GM12865 (cell line): ENCODE measurements around the gene DTX1.
"Not testable (repeated sequence)": the region's sequence is repeated elsewhere in the genome, so short reads cannot be mapped to it uniquely, and the experiment has no call there.

Experiments
- DNase-seq: peaks from one replicate; pipeline ENCODE4 v3.0.0; 2010; ENCODE audit warnings: low read depth
- H3K4me3 ChIP-seq: 2 replicates; pipeline ENCODE4 v1.5.1; 2011; ENCODE audit warnings: mild to moderate bottlenecking, low read depth, low read length, control low read depth
- TF ChIP-seq, protein P1 (sequence below): IDR thresholded peaks from 2 replicates; pipeline ENCODE4 v1.5.1; 2011; ENCODE audit warnings: low read length, control low read depth, low read depth, inconsistent platforms; ENCODE audit not compliant: insufficient read depth; ENCODE audit errors: missing control alignments

Gene DTX1

DNA sequence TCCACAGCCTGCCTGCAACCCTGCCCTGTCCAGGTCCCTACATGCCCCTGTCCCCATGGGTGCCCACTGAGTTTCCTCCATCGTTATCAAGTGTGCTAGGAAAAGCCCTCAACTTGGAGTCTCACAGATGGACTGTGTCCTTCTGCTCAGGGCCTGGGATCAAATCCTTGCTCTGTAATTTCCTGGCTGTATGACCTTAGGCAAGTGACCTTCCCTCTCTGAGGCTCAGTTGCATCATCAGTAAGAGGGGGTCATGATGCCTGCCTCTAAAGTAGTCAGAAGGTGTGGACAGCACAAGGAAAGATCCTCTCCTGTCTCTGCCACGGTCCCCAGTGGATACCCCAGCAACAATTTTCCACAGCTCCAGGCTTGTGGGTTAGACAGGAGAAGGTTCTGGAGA is 56.9 kb downstream of the DTX1 start:
- H3K4me3 ChIP-seq, result no peak overlapping the region
- DNase-seq, result no peak
- TF ChIP-seq, protein P1, sequence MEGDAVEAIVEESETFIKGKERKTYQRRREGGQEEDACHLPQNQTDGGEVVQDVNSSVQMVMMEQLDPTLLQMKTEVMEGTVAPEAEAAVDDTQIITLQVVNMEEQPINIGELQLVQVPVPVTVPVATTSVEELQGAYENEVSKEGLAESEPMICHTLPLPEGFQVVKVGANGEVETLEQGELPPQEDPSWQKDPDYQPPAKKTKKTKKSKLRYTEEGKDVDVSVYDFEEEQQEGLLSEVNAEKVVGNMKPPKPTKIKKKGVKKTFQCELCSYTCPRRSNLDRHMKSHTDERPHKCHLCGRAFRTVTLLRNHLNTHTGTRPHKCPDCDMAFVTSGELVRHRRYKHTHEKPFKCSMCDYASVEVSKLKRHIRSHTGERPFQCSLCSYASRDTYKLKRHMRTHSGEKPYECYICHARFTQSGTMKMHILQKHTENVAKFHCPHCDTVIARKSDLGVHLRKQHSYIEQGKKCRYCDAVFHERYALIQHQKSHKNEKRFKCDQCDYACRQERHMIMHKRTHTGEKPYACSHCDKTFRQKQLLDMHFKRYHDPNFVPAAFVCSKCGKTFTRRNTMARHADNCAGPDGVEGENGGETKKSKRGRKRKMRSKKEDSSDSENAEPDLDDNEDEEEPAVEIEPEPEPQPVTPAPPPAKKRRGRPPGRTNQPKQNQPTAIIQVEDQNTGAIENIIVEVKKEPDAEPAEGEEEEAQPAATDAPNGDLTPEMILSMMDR, result no peak

DNA sequence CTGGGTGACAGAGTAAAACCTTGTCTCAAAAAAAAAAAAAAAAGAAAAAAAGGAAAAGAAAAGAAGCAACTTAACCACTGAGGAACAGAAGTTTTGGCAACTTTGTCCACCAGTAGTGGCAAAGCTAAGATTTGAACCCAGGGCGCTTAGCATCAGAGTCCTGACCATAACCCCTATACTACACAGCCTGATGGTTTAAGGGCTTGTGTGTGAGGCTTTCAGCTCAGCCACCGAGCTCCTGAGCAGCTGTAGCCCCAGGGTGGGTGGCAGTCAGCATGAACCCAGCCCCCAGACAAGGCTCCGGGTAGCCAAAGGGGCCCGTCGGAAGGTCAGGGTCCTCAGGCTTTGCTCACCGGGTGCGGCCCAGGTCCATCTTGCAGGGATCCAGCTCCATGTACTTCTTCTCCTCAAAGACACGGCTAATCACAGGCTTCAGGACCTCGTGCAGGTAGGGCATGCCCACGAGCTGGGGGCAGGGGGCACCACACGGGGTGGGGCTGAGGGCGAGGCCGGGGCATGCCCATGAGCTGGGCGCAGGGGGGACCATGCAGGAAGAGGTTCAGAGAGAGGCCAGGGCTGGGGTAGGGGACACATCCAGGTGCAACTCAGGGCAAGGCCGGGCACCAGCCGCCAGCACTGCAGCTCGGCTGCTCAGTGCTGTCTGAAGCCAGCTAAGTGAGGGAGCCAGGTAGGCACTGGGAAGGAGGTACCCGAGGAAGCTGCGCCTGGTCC is 58.1 kb downstream of the DTX1 start:
- no peak for DNase-seq
- no peak overlapping the region for H3K4me3 ChIP-seq
- TF ChIP-seq, protein P1, result no peak

DNA sequence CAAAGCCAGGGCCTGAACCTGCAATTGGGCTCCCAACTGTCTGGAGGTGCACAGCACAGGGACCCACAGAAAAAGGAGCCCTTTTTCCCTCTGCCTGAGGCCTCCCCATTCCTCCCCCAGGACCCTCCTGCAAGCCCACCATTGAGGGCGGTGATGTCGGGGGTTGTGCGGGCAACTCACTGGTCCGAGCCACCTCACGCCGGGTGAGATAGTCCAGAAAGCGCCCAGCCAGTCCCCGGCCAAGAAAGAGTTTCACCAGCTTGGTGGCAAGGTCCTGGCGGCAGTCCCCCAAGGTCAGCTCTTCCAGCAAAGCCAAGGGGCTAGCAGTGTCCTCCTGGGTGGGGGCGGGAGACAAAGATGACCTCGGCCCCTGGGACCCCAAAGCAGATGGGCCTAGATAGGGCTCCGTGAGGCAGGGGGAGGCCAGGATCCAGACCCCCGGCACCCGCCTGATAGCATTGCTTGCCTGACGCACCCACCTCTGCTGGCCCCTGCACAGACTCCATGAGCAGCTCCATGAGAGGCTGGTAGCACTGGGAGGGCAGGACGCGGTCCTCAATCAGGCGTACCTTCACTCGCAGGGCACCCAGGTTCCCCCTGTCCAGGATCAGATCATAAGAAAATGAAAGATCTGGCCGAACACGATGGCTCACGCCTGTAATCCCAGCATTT is 59.1 kb downstream of the DTX1 start:
- TF ChIP-seq, protein P1, result no peak
- no peak for DNase-seq
- no peak overlapping the region for H3K4me3 ChIP-seq

DNA sequence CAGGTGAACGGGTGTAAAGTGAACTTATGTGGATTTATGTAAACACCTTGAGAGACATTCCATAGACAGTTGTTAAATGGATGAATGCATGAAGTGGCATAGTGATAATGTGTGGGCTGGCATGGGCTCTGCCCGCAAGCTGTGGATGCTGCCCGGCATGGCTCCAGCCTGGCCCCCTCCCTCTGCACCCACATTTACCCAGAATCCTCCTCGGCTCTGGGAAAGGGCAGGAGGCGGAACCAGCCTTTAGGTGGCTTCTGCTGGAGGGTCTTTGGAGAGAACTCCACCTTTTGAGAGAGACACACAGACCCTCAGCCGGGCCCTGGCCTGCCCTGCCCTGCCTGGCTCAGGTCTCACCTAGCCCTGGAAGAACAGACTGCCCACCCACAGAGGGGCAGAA is 60.3 kb downstream of the DTX1 start:
- no peak overlapping the region for H3K4me3 ChIP-seq
- DNase-seq, result no peak
- TF ChIP-seq, protein P1, result no peak

DNA sequence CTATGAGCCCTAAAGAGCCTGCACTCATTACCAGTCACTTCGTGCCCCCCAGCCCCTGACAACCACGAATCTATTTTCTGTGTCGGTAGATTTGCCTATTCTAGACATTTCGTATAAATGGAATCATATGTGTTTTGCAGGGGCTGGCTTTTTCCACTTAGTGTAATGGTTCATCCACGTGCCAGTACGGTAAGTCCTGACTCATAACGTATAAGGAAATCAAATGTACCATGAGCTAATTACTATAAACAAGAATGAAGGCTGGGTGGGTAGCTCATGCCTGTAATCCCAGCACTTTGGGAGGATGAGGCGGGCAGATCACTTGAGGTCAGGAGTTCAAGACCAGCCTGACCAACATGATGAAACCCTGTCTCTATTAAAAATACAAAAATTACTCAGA is 61.2 kb downstream of the DTX1 start:
- not testable (repeated sequence) for DNase-seq, H3K4me3 ChIP-seq

DNA sequence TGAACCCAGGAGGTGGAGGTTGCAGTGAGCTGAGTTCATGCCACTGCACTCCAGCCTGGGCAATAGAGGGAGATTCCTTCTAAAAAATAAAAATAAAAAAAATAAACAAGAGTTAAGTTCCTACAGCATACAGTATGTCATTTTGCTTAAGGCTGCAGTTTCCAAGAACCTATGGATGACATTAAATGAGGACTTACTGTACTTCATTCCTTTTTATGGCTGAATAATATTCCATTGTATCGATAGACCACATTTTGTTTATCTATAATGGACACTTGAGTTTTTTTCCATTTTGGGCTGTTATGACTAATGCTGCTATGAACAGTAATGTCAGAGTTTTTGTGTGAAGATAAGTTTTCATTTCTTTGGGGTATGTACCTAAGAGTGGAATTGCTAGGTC is 61.6 kb downstream of the DTX1 start:
- H3K4me3 ChIP-seq, result no peak overlapping the region
- no peak for DNase-seq
- TF ChIP-seq, protein P1, result no peak

DNA sequence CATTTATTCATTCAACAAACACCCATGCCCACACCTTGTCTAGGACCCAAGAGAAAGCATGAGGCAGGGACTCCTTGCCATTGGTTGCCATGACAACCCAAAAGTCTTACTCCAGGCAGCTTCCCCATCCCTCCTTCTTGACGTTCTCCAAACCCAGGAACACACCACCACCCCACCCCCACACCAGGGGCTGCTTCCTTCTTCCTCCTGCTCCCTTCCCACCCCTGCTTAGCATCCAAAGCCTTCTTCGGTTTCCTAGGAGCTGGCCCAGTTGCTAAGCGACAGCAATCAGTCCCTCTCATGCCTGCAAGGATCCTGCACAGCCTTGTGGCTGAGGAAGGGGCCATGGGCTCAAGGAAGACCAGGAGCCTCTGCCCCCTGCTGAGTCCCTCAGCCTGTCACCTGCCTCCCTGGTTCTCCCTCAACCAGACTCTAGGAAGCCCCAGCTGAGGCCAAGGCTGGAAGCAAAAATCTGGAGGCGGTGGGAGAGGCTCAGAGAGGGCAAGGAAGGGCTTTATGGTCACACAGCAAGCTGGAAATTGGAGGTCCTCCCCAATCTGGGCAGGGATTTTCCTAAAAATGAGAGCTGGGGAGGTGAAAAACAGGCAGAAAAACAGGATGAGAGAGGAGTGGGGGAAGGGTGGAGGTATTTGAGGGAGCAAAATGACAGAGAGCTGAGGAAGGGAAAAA is 63.6 kb downstream of the DTX1 start:
- DNase-seq, result no peak
- no peak overlapping the region for H3K4me3 ChIP-seq
- TF ChIP-seq, protein P1, result no peak
